Measurements from ENCODE around the gene SPATA3.

Gene SPATA3

DNA sequence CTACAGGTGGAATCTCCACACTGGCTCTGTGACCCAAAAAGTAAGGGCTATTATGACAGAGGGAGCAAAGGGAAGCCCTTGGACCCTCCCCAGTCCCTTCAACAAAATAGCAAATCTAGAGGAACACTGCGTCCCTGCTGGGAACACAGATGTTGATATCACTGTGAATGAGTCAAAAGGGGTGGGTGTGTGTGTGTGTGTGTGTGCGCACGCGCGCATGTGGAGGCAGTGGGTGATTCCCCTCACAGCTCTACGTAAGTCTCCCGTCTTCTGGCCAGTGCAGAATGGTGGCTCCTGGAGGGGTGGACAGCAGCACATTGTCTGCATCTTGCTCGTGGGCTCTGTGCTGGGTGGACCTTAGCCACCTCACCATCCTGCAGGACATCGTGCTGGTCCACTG, 33.6 kb downstream of the SPATA3 start:
- H3K4me1 ChIP-seq (ENCODE audit: insufficient read depth, low read length, severe bottlenecking) = peaks cover 5% of the 10 kb centered on the region
- H2AFZ ChIP-seq (ENCODE audit: low read length) = no peak overlapping the region
- H3K4me3 ChIP-seq (ENCODE audit: low read depth, low read length, poor library complexity, severe bottlenecking) = no peak overlapping the region
- no peaks in the 10 kb centered on the region for H3F3A ChIP-seq (ENCODE audit: insufficient read depth, low read length)
- H3K27ac ChIP-seq (ENCODE audit: low read depth, low read length, poor library complexity, severe bottlenecking) = no peak overlapping the region
- no peaks in the 10 kb centered on the region for H3K9me3 ChIP-seq (ENCODE audit: low read length)
- H3K9me2 ChIP-seq (ENCODE audit: low read depth, low read length) = no peaks in the 10 kb centered on the region
- no peak overlapping the region for H3K9ac ChIP-seq (ENCODE audit: low read length)
- H3K27me3 ChIP-seq (ENCODE audit: insufficient read depth, low read length) = no peaks in the 10 kb centered on the region
- TF ChIP-seq EZH2 (IDR thresholded peaks at IDR 0.05; ENCODE audit: borderline replicate concordance, low read length) = no peak
- TF ChIP-seq, protein P1, sequence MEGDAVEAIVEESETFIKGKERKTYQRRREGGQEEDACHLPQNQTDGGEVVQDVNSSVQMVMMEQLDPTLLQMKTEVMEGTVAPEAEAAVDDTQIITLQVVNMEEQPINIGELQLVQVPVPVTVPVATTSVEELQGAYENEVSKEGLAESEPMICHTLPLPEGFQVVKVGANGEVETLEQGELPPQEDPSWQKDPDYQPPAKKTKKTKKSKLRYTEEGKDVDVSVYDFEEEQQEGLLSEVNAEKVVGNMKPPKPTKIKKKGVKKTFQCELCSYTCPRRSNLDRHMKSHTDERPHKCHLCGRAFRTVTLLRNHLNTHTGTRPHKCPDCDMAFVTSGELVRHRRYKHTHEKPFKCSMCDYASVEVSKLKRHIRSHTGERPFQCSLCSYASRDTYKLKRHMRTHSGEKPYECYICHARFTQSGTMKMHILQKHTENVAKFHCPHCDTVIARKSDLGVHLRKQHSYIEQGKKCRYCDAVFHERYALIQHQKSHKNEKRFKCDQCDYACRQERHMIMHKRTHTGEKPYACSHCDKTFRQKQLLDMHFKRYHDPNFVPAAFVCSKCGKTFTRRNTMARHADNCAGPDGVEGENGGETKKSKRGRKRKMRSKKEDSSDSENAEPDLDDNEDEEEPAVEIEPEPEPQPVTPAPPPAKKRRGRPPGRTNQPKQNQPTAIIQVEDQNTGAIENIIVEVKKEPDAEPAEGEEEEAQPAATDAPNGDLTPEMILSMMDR (IDR thresholded peaks at IDR 0.05; ENCODE audit: low read length) = no peak
- H3K36me3 ChIP-seq (ENCODE audit: insufficient read depth, low read length) = no peaks in the 10 kb centered on the region
- no peak overlapping the region for H3K4me2 ChIP-seq (ENCODE audit: low read length)
- no peaks in the 10 kb centered on the region for H4K20me1 ChIP-seq (ENCODE audit: insufficient read depth, low read length)
- no peaks in the 10 kb centered on the region for H3K79me2 ChIP-seq (ENCODE audit: insufficient read depth, low read length)

DNA sequence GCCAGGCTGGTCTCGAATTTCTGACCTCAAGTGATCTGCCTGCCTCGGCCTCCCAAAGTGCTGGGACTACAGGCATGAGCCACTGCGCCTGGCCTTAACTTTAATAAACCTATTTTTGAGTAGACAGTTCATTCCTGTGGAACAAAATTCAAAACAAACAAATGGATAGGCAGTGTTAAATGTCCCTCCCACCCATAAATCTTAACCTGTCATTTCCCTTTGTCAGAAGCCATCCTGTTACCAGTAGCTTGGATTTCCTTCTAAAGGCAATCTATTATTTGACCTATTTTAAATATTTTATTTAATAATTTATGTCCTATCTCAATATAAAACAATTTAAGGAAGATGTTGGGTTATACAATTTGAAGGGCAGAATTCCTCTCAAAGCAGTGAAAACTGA, 34.8 kb downstream of the SPATA3 start:
- Histone ChIP-seq H3F3A (ENCODE audit: insufficient read depth, low read length) (no peaks in the 10 kb centered on the region), H3K4me1 (ENCODE audit: insufficient read depth, low read length, severe bottlenecking) (peaks cover 10% of the 10 kb centered on the region), H3K9ac (ENCODE audit: low read length) (no peak overlapping the region), H3K9me3 (ENCODE audit: low read length) (no peaks in the 10 kb centered on the region), H3K4me3 (ENCODE audit: low read depth, low read length, poor library complexity, severe bottlenecking) (no peak overlapping the region), H4K20me1 (ENCODE audit: insufficient read depth, low read length) (no peaks in the 10 kb centered on the region), H3K79me2 (ENCODE audit: insufficient read depth, low read length) (no peaks in the 10 kb centered on the region), H3K4me2 (ENCODE audit: low read length) (no peak overlapping the region), H3K9me2 (ENCODE audit: low read depth, low read length) (no peaks in the 10 kb centered on the region), H3K27ac (ENCODE audit: low read depth, low read length, poor library complexity, severe bottlenecking) (no peak overlapping the region), H3K27me3 (ENCODE audit: insufficient read depth, low read length) (no peaks in the 10 kb centered on the region), H2AFZ (ENCODE audit: low read length) (no peak overlapping the region), H3K36me3 (ENCODE audit: insufficient read depth, low read length) (no peaks in the 10 kb centered on the region)
- TF ChIP-seq, protein P1 (IDR thresholded peaks at IDR 0.05; ENCODE audit: low read length) = no peak
- TF ChIP-seq EZH2 (IDR thresholded peaks at IDR 0.05; ENCODE audit: borderline replicate concordance, low read length) = no peak

DNA sequence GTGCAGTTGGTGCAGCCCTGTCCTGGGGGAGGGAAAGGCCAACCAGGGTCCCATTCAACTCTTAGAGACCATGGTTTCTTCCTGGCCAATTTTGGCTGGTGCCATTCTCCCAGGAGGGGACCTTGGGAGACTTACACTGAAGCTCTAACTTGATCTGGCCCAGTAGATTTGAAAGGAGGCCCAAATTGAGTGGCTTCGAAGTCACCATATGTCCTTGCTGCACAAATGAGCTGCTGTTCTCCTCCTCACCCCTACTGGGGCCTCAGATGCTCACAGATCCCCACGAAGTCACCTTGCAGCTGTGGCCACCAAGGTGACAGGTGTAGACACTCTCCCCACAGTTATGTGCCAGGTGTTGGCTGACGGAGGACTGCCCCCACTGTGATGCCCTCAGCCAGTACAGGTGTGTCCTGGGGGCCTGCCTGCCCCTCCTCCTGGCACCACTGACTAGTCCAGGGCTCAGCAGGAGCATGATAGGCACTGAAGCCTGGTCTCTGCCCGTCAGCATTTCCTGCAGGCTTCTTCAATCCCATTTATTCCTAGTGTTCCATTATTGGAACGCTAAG, 36.7 kb downstream of the SPATA3 start:
- no peaks in the 10 kb centered on the region for H3F3A ChIP-seq (ENCODE audit: insufficient read depth, low read length)
- no peaks in the 10 kb centered on the region for H3K27me3 ChIP-seq (ENCODE audit: insufficient read depth, low read length)
- TF ChIP-seq, protein P1 (IDR thresholded peaks at IDR 0.05; ENCODE audit: low read length) = no peak
- no peak for TF ChIP-seq EZH2 (IDR thresholded peaks at IDR 0.05; ENCODE audit: borderline replicate concordance, low read length)
- no peaks in the 10 kb centered on the region for H3K79me2 ChIP-seq (ENCODE audit: insufficient read depth, low read length)
- no peak overlapping the region for H3K9ac ChIP-seq (ENCODE audit: low read length)
- no peak overlapping the region for H3K4me2 ChIP-seq (ENCODE audit: low read length)
- no peaks in the 10 kb centered on the region for H4K20me1 ChIP-seq (ENCODE audit: insufficient read depth, low read length)
- no peaks in the 10 kb centered on the region for H3K9me2 ChIP-seq (ENCODE audit: low read depth, low read length)
- H3K4me1 ChIP-seq (ENCODE audit: insufficient read depth, low read length, severe bottlenecking) = peaks cover 10% of the 10 kb centered on the region
- no peak overlapping the region for H2AFZ ChIP-seq (ENCODE audit: low read length)
- H3K27ac ChIP-seq (ENCODE audit: low read depth, low read length, poor library complexity, severe bottlenecking) = no peak overlapping the region
- H3K36me3 ChIP-seq (ENCODE audit: insufficient read depth, low read length) = no peaks in the 10 kb centered on the region
- no peak overlapping the region for H3K4me3 ChIP-seq (ENCODE audit: low read depth, low read length, poor library complexity, severe bottlenecking)
- H3K9me3 ChIP-seq (ENCODE audit: low read length) = no peaks in the 10 kb centered on the region

Measured in OCI-LY1 (cell line).